ENCODE data around the gene CACNG7.
"Not testable (repeated sequence)": the region's sequence is repeated elsewhere in the genome, so short reads cannot be mapped to it uniquely, and the experiment has no call there.

The CACNG7 gene

GRCh38 chr19:53868091-53868891 is 40.8 kb upstream of the CACNG7 start:
- Histone ChIP-seq H3K4me1 (ENCODE audit: insufficient read depth, low read length, poor library complexity, severe bottlenecking) (peaks cover 42% of the 10 kb centered on the region), H3K4me2 (ENCODE audit: low read depth, low read length, poor library complexity, severe bottlenecking) (peak overlapping the region; percentile 85), H3K9me2 (replicated peaks; ENCODE audit: low read depth, low read length) (no peaks in the 10 kb centered on the region), H3K36me3 (ENCODE audit: insufficient read depth, low read length) (peaks cover 2% of the 10 kb centered on the region; the same call in 1 of the 2 replicates), H3K4me3 (ENCODE audit: low read length, poor library complexity, severe bottlenecking) (peak overlapping the region; percentile 84), H3K79me2 (ENCODE audit: insufficient read depth, low read length) (peaks cover 58% of the 10 kb centered on the region), H2AFZ (ENCODE audit: low read length) (peak overlapping the region; percentile 79), H3K27me3 (ENCODE audit: insufficient read depth, low read length, poor library complexity, severe bottlenecking) (peaks cover 3% of the 10 kb centered on the region), H3K9me3 (ENCODE audit: insufficient read depth, low read depth, low read length) (no peaks in the 10 kb centered on the region), H4K20me1 (ENCODE audit: insufficient read depth, low read length, poor library complexity, severe bottlenecking) (peaks cover 46% of the 10 kb centered on the region), H3F3A (ENCODE audit: low read depth) (no peaks in the 10 kb centered on the region), H3K9ac (ENCODE audit: low read depth, low read length, poor library complexity, severe bottlenecking) (peak overlapping the region; percentile 98)
- no peak for TF ChIP-seq EZH2phosphoT487 (IDR thresholded peaks at IDR 0.05; ENCODE audit: borderline replicate concordance)
- TF ChIP-seq CTCF (conservative IDR thresholded peaks at IDR 0.05; ENCODE audit: low read length) = no peak

GRCh38 chr19:53868892-53869804 is 39.9 kb upstream of the CACNG7 start:
- Histone ChIP-seq H3K4me1 (ENCODE audit: insufficient read depth, low read length, poor library complexity, severe bottlenecking) (peaks cover 47% of the 10 kb centered on the region), H2AFZ (ENCODE audit: low read length) (peak overlapping the region; percentile 79), H3K9me3 (ENCODE audit: insufficient read depth, low read depth, low read length) (no peaks in the 10 kb centered on the region), H3K9ac (ENCODE audit: low read depth, low read length, poor library complexity, severe bottlenecking) (peak overlapping the region; percentile 98), H3F3A (ENCODE audit: low read depth) (no peaks in the 10 kb centered on the region), H3K36me3 (ENCODE audit: insufficient read depth, low read length) (peaks cover 10% of the 10 kb centered on the region; the same call in 1 of the 2 replicates), H3K79me2 (ENCODE audit: insufficient read depth, low read length) (peaks cover 66% of the 10 kb centered on the region), H3K4me2 (ENCODE audit: low read depth, low read length, poor library complexity, severe bottlenecking) (peak overlapping the region; percentile 85), H4K20me1 (ENCODE audit: insufficient read depth, low read length, poor library complexity, severe bottlenecking) (peaks cover 54% of the 10 kb centered on the region), H3K27me3 (ENCODE audit: insufficient read depth, low read length, poor library complexity, severe bottlenecking) (peaks cover 3% of the 10 kb centered on the region), H3K9me2 (replicated peaks; ENCODE audit: low read depth, low read length) (no peaks in the 10 kb centered on the region), H3K4me3 (ENCODE audit: low read length, poor library complexity, severe bottlenecking) (peak overlapping the region; percentile 84)
- no peak for TF ChIP-seq CTCF (conservative IDR thresholded peaks at IDR 0.05; ENCODE audit: low read length)
- TF ChIP-seq EZH2phosphoT487 (IDR thresholded peaks at IDR 0.05; ENCODE audit: borderline replicate concordance) = no peak

GRCh38 chr19:53869805-53870484 is 39.1 kb upstream of the CACNG7 start:
- Histone ChIP-seq H3K4me1 (ENCODE audit: insufficient read depth, low read length, poor library complexity, severe bottlenecking) (peaks cover 51% of the 10 kb centered on the region), H4K20me1 (ENCODE audit: insufficient read depth, low read length, poor library complexity, severe bottlenecking) (peaks cover 62% of the 10 kb centered on the region), H3K9ac (ENCODE audit: low read depth, low read length, poor library complexity, severe bottlenecking) (peak overlapping the region; percentile 98), H3K4me2 (ENCODE audit: low read depth, low read length, poor library complexity, severe bottlenecking) (peak overlapping the region; percentile 90), H3K4me3 (ENCODE audit: low read length, poor library complexity, severe bottlenecking) (peak overlapping the region; percentile 84), H2AFZ (ENCODE audit: low read length) (peak overlapping the region; percentile 79), H3K36me3 (ENCODE audit: insufficient read depth, low read length) (peaks cover 18% of the 10 kb centered on the region; the same call in 1 of the 2 replicates), H3K79me2 (ENCODE audit: insufficient read depth, low read length) (peaks cover 74% of the 10 kb centered on the region)
- H3F3A ChIP-seq (ENCODE audit: low read depth); H3K9me3 ChIP-seq (ENCODE audit: insufficient read depth, low read depth, low read length); H3K9me2 ChIP-seq (replicated peaks; ENCODE audit: low read depth, low read length); H3K27me3 ChIP-seq (ENCODE audit: insufficient read depth, low read length, poor library complexity, severe bottlenecking): not testable (repeated sequence)
